Psoas muscle (tissue), 8 donors: Measurements from ENCODE around the gene SFTPB. TPM values are rescaled to one million over a fixed set of nuclear protein-coding genes. Genes with fewer than 3 reads are reported as not detected.

Experiments used
- ATAC-seq, 4 donors: fragments of 200-7000 bp; cut with Tn5 transposase; one replicate each; pipeline ENCODE4 v1.9.1; 2020; ENCODE audit warnings: moderate library complexity in 3 of 4, mild to moderate bottlenecking in 2 of 4
- DNase-seq, 2 donors: peaks; one replicate each; pipeline ENCODE4 v3.0.0-alpha.2; 2020
- H3K27ac ChIP-seq: fragments of 200-600 bp; one replicate; pipeline ENCODE4 v1.8.0; 2022
- H3K27me3 ChIP-seq, 3 donors: fragments of 200-600 bp in 1 of 3; one replicate each; pipeline versions ENCODE4 v1.6.1 to v1.8.0; 2013 to 2022; ENCODE audit warnings: low read length in 2 of 3, mild to moderate bottlenecking in 2 of 3, moderate library complexity in 1 of 3; ENCODE audit not compliant: insufficient read depth in 3 of 3
- H3K36me3 ChIP-seq, 2 donors: fragments of 200-600 bp in 1 of 2; one replicate each; pipeline versions ENCODE4 v1.6.1 to v1.8.0; 2013 to 2022; ENCODE audit warnings: low read depth in 1 of 2, mild to moderate bottlenecking in 1 of 2, moderate library complexity in 1 of 2; ENCODE audit not compliant: insufficient read depth in 1 of 2
- H3K4me1 ChIP-seq: fragments of 200-600 bp; one replicate; pipeline ENCODE4 v1.8.0; 2022
- H3K4me3 ChIP-seq: fragments of 200-600 bp; one replicate; pipeline ENCODE4 v1.8.0; 2022; ENCODE audit warnings: mild to moderate bottlenecking
- H3K9me3 ChIP-seq: fragments of 200-600 bp; one replicate; pipeline ENCODE4 v1.8.0; 2022
- CTCF ChIP-seq: fragments of 200-600 bp; IDR thresholded peaks from one replicate; pipeline ENCODE4 v1.8.0; 2022; ENCODE audit warnings: antibody characterized with exemption
- WGBS, 3 donors: extraction: QIAGEN DNeasy Blood & Tissue Kit; methylation state at CpG; one replicate each; pipeline versions ENCODE4 v1.1.6 to v1.1.7; 2013; 5-methylcytosine and 5-hydroxymethylcytosine counted together
- intact Hi-C, 2 donors: fragments of 100-400 bp; cut with DNase I; formaldehyde crosslinking; loops; one replicate each; pipeline versions ENCODE4 v1.11.0 to v1.14.2; 2022
- polyA plus RNA-seq, 3 donors: library from polyadenylated mRNA; stranded (reverse); fragments of 200-250 nt; gene quantifications; one replicate each; pipeline ENCODE4 v1.2.3, GENCODE V29; 2013
- total RNA-seq, 4 donors: library from RNA; stranded (reverse); fragmentation: NEBNext Ultra II Directional in 2 of 4; extraction: Animal tissue kit (Norgen Biotek cat#: 25700) in 2 of 4; gene quantifications; one replicate each; pipeline versions ENCODE4 v1.2.1 to v1.2.4, GENCODE V29; 2021 to 2023
- donor health status: healthy with polysubstance abuse.
- donor health status: DM: no; HTN: no; CAD: no; lungs with moderate emphysema.
- donor health status: Bipolar disorder and iron deficiency.
- donor health status: healthy.
- donor health status: DM: yes; HTN: yes; CAD: no.
- donor health status: DM: no; HTN: no; CAD: no.
- donor health status: DM: no; HTN: no; CAD: no.
- donor health status: DM: yes; HTN: yes; CAD: no.

SFTPB gene
- total and polyA plus RNA-seq, 7 donors = 0.04 to 1.5 (median 0.98) TPM

GRCh38 chr2:85675866-85676548 is 8.0 kb upstream of the SFTPB start:
- intact Hi-C loops = no loop called here
- ATAC-seq (no peak), DNase-seq (no peak)
- Histone ChIP-seq H3K4me3 (no peak overlapping the region), H3K27me3 (no peaks in the 10 kb centered on the region), H3K4me1 (peaks cover 15% of the 10 kb centered on the region), H3K27ac (no peak overlapping the region), H3K36me3 (no peaks in the 10 kb centered on the region), H3K9me3 (no peaks in the 10 kb centered on the region)
- TF ChIP-seq CTCF = no peak
- WGBS, 3 donors = 82 to 92% (median 84%) methylated on average over 6 of the region's 6 CpGs

GRCh38 chr2:85675427-85675826 is 7.4 kb upstream of the SFTPB start:
- no peak for DNase-seq
- H3K36me3 ChIP-seq = no peaks in the 10 kb centered on the region
- no peak for TF ChIP-seq CTCF
- no peaks in the 10 kb centered on the region for H3K27me3 ChIP-seq
- no peak overlapping the region for H3K4me3 ChIP-seq
- ATAC-seq = no peak
- peaks cover 9% of the 10 kb centered on the region for H3K4me1 ChIP-seq
- 87 to 93% (median 92%) methylated on average over 6 of the region's 6 CpGs for WGBS, 3 donors
- intact Hi-C loops = no loop called here
- H3K9me3 ChIP-seq = no peaks in the 10 kb centered on the region
- no peak overlapping the region for H3K27ac ChIP-seq

GRCh38 chr2:85674417-85674816 is 6.4 kb upstream of the SFTPB start:
- H3K9me3 ChIP-seq = no peaks in the 10 kb centered on the region
- peaks cover 6% of the 10 kb centered on the region for H3K4me1 ChIP-seq
- 87 to 94% (median 89%) methylated on average over 2 of the region's 2 CpGs for WGBS, 3 donors
- no peak overlapping the region for H3K4me3 ChIP-seq
- intact Hi-C loops = no loop called here
- DNase-seq = no peak
- no peak for TF ChIP-seq CTCF
- ATAC-seq = peak; percentile 57 to 87 (median 86)
- no peaks in the 10 kb centered on the region for H3K36me3 ChIP-seq
- H3K27me3 ChIP-seq = no peaks in the 10 kb centered on the region
- H3K27ac ChIP-seq = peak overlapping the region; percentile 42

- DNase-seq (no peak), ATAC-seq (peak in 2 of 4 donors; percentile 0 to 2)
- no peaks in the 10 kb centered on the region for H3K36me3 ChIP-seq
- no peak overlapping the region for H3K4me3 ChIP-seq
- no peak for TF ChIP-seq CTCF
- H3K9me3 ChIP-seq = no peaks in the 10 kb centered on the region
- intact Hi-C loops = no loop called here
- no peaks in the 10 kb centered on the region for H3K27me3 ChIP-seq
- 75 to 81% (median 77%) methylated on average over 11 of the region's 11 CpGs for WGBS, 3 donors
- H3K27ac ChIP-seq = no peak overlapping the region
- peaks cover 3% of the 10 kb centered on the region for H3K4me1 ChIP-seq
These were observed 5.8 kb upstream of the SFTPB start for GRCh38 chr2:85673716-85674375.
